ENCODE data around the gene ANKRD13D. TPM values are rescaled to one million over a fixed set of nuclear protein-coding genes. Genes with fewer than 3 reads are reported as not detected.

ANKRD13D gene
- total RNA-seq, 2 donors from 2014 or later = 56.6 to 58.6 TPM

DNA sequence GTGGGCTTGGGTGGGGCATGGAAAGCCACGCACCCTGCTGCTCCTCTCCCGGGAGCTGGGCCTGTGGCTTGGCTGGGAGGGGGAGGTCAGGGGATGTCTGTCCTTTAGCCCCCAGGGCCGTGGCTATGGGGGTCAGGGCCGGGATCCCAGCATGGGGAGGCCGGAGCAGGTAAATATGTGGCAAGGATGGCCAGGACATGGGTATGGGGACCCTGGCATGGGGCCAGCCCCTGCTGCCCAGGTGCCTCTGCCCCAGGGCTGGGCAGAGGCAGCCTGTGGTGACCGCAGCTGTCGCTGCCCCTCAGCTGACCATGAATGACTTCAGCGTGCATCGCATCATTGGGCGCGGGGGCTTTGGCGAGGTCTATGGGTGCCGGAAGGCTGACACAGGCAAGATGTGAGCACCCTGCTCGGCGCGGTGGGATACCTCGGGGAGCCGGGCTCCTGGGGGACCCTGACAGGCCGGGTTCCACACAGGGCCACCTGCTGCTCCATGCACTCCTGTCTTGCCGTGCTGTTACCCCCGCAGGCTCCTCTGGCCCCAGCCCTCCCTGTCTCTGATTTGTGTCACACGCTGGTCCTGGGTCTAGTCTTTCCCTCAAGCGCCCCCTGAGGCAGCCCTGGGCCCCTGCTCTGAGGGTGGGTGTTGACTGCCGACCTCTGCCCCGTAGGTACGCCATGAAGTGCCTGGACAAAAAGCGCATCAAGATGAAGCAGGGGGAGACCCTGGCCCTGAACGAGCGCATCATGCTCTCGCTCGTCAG lies 8.1 kb upstream of the ANKRD13D start:
- Histone ChIP-seq H3K4me1 (ENCODE audit: control insufficient read depth, insufficient read depth, low read length) (no peaks in the 10 kb centered on the region), H3K9ac (ENCODE audit: extremely low read depth, low read length, poor library complexity, severe bottlenecking) (no peak overlapping the region), H3K9me3 (ENCODE audit: control insufficient read depth, low read length) (no peaks in the 10 kb centered on the region), H3K27ac (ENCODE audit: low read depth, low read length) (no peak overlapping the region), H3K27me3 (ENCODE audit: control insufficient read depth, insufficient read depth, low read length, poor library complexity, severe bottlenecking) (no peaks in the 10 kb centered on the region), H3K4me3 (ENCODE audit: low read length) (no peak overlapping the region), H3K36me3 (ENCODE audit: control insufficient read depth, insufficient read depth, low read length) (peaks cover 25% of the 10 kb centered on the region)
- Mint-ChIP-seq H3K36me3 (ENCODE audit: low read depth) (peaks cover 42% of the 10 kb centered on the region), H3K27me3 (ENCODE audit: insufficient read depth) (no peaks in the 10 kb centered on the region), H3K4me3 (no peak overlapping the region), H3K9me3 (no peaks in the 10 kb centered on the region), H3K27ac (no peak overlapping the region), H3K4me1 (peaks cover 3% of the 10 kb centered on the region)
- 95 to 98% methylated on average over 16 to 31 of the region's 31 CpGs for WGBS, 2 experiments (ENCODE audit: insufficient coverage in 1 of 2, insufficient read length in 1 of 2)
- DNase-seq = no peak
- TF ChIP-seq, protein P1, sequence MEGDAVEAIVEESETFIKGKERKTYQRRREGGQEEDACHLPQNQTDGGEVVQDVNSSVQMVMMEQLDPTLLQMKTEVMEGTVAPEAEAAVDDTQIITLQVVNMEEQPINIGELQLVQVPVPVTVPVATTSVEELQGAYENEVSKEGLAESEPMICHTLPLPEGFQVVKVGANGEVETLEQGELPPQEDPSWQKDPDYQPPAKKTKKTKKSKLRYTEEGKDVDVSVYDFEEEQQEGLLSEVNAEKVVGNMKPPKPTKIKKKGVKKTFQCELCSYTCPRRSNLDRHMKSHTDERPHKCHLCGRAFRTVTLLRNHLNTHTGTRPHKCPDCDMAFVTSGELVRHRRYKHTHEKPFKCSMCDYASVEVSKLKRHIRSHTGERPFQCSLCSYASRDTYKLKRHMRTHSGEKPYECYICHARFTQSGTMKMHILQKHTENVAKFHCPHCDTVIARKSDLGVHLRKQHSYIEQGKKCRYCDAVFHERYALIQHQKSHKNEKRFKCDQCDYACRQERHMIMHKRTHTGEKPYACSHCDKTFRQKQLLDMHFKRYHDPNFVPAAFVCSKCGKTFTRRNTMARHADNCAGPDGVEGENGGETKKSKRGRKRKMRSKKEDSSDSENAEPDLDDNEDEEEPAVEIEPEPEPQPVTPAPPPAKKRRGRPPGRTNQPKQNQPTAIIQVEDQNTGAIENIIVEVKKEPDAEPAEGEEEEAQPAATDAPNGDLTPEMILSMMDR (conservative IDR thresholded peaks at IDR 0.05) = no peak

DNA sequence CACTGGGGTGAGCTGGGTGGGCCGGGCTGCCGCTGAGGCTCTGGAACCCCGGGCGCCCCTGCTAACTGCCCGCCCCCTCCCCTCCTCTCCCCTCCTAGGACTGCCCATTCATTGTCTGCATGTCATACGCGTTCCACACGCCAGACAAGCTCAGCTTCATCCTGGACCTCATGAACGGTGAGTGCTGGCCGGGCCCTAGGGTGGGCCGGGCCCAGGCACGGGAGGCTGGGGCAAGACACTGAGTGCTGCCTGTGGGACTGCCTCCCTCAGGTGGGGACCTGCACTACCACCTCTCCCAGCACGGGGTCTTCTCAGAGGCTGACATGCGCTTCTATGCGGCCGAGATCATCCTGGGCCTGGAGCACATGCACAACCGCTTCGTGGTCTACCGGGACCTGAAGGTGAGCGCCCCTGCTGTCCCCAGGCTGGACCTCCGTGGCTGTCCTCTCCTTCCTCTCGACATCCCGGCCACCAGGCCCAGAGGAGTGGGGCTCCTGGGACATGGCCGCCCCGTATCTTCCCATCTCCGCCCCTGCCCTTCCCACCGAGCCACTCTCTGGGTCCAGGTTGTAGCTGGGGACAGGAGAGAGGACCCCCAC lies 7.5 kb upstream of the ANKRD13D start:
- H3K27me3 ChIP-seq (ENCODE audit: control insufficient read depth, insufficient read depth, low read length, poor library complexity, severe bottlenecking) = no peaks in the 10 kb centered on the region
- no peak overlapping the region for H3K9ac ChIP-seq (ENCODE audit: extremely low read depth, low read length, poor library complexity, severe bottlenecking)
- no peak overlapping the region for H3K27ac ChIP-seq (ENCODE audit: low read depth, low read length)
- H3K4me1 ChIP-seq (ENCODE audit: control insufficient read depth, insufficient read depth, low read length) = no peaks in the 10 kb centered on the region
- H3K9me3 ChIP-seq (ENCODE audit: control insufficient read depth, low read length) = no peaks in the 10 kb centered on the region
- Mint-ChIP-seq H3K4me3 (no peak overlapping the region), H3K9me3 (no peaks in the 10 kb centered on the region), H3K36me3 (ENCODE audit: low read depth) (peaks cover 44% of the 10 kb centered on the region), H3K27ac (no peak overlapping the region), H3K4me1 (peaks cover 2% of the 10 kb centered on the region), H3K27me3 (ENCODE audit: insufficient read depth) (no peaks in the 10 kb centered on the region)
- H3K36me3 ChIP-seq (ENCODE audit: control insufficient read depth, insufficient read depth, low read length) = peaks cover 25% of the 10 kb centered on the region
- no peak for DNase-seq
- TF ChIP-seq, protein P1 (conservative IDR thresholded peaks at IDR 0.05) = no peak
- H3K4me3 ChIP-seq (ENCODE audit: low read length) = no peak overlapping the region
- WGBS, 2 experiments (ENCODE audit: insufficient coverage in 1 of 2, insufficient read length in 1 of 2) = 95% methylated on average over 11 to 27 of the region's 27 CpGs

DNA sequence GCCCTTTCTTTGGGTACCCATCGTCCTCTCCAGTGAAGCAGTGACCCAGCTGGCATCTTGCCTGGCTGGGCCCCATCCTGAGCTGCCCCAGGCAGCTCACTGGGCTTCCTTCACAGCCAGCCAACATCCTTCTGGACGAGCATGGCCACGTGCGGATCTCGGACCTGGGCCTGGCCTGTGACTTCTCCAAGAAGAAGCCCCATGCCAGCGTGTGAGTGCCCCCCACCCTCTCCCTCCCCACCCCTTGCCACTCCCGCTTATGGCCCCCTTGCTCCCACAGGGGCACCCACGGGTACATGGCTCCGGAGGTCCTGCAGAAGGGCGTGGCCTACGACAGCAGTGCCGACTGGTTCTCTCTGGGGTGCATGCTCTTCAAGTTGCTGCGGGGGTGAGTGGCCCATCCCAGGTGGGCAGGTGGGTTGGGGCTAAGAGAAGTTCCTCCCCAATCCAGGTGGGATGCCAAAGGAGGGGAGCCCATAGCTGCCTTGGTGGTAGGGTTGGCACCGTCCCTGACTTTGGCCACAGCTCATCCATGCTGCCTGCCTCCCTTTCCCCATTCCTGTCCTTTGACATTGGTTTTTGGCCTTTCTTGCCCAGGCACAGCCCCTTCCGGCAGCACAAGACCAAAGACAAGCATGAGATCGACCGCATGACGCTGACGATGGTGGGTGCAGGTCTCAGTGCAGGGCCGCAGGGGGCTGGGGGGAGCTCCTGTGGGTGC lies 6.8 kb upstream of the ANKRD13D start:
- H3K4me3 Mint-ChIP-seq = no peak overlapping the region
- Histone ChIP-seq H3K4me1 (ENCODE audit: control insufficient read depth, insufficient read depth, low read length) (no peaks in the 10 kb centered on the region), H3K36me3 (ENCODE audit: control insufficient read depth, insufficient read depth, low read length) (peaks cover 25% of the 10 kb centered on the region), H3K27ac (ENCODE audit: low read depth, low read length) (no peak overlapping the region), H3K4me3 (ENCODE audit: low read length) (no peak overlapping the region), H3K27me3 (ENCODE audit: control insufficient read depth, insufficient read depth, low read length, poor library complexity, severe bottlenecking) (no peaks in the 10 kb centered on the region), H3K9me3 (ENCODE audit: control insufficient read depth, low read length) (no peaks in the 10 kb centered on the region), H3K9ac (ENCODE audit: extremely low read depth, low read length, poor library complexity, severe bottlenecking) (no peak overlapping the region)
- no peaks in the 10 kb centered on the region for H3K9me3 Mint-ChIP-seq
- TF ChIP-seq, protein P1 (conservative IDR thresholded peaks at IDR 0.05) = no peak
- H3K4me1 Mint-ChIP-seq = peaks cover 3% of the 10 kb centered on the region
- DNase-seq = no peak
- WGBS, 2 experiments (ENCODE audit: insufficient coverage in 1 of 2, insufficient read length in 1 of 2) = 91 to 95% methylated on average over 8 to 20 of the region's 20 CpGs
- peaks cover 44% of the 10 kb centered on the region for H3K36me3 Mint-ChIP-seq (ENCODE audit: low read depth)
- H3K27me3 Mint-ChIP-seq (ENCODE audit: insufficient read depth) = no peaks in the 10 kb centered on the region
- no peak overlapping the region for H3K27ac Mint-ChIP-seq

Data from endodermal cell (in vitro differentiated cells).